ENCODE data around the gene IKZF5. TPM values are rescaled to one million over a fixed set of nuclear protein-coding genes. Genes with fewer than 3 reads are reported as not detected.

The IKZF5 gene
- total and polyA plus RNA-seq, 9 of the 15 experiments (the other 6 are each of a cell fraction or from before 2014, with no cell fraction given) = 3.8 to 19.6 (median 12.4) TPM

DNA sequence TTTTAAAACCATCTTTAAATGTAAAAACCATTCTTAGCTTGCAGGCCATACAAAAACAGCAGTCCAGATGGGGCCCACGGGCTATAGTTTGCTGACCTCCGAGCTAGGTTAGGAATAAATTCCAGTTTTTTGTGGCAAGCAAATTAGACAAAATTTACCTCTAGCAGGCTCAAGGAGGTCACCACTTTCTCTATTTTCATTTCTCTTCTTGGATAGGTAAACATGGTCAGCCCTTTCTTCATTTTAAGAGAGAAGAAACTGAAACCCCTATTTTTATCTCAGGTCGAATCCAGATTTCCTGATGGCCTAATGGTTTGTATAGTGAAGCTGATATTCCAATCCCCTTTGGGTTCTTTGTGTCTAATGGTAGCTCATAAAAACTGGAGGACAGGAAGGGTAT is 10.7 kb downstream of the IKZF5 start:
- ChIA-PET CTCF (ENCODE audit: low intra/inter-chr PET ratio) (no interaction called here), POLR2A (interaction anchor here (0.9 to 1.0 kb wide), 2 partner anchors 10 to 15 kb away, joined by 5 to 6 read pairs; no protein-coding TSS in a partner anchor)
- Histone ChIP-seq H2AFZ (ENCODE audit: low read depth, low read length) (no peak overlapping the region), H3K4me2 (ENCODE audit: insufficient read depth, low read length) (no peak overlapping the region), H3K4me1 (replicated peaks in 1 of 2; ENCODE audit: control insufficient read depth in 2 of 2, insufficient read depth in 2 of 2, low read length in 2 of 2) (peaks cover 0 to 3% of the 10 kb centered on the region in 2 experiments; a peak in 2 of 5 replicates), H3K4me3 (no peak overlapping the region), H3K79me2 (ENCODE audit: control insufficient read depth, insufficient read depth, low read length) (peaks cover 33% of the 10 kb centered on the region), H3K36me3 (ENCODE audit: control insufficient read depth, insufficient read depth, low read length) (peaks cover 52% of the 10 kb centered on the region), H3K27ac (ENCODE audit: extremely low read depth, low read depth, low read length) (no peak overlapping the region), H3K9me1 (ENCODE audit: control insufficient read depth, insufficient read depth, low read length) (no peaks in the 10 kb centered on the region), H3K9me3 (replicated peaks; ENCODE audit: control insufficient read depth, insufficient read depth, low read depth, low read length) (no peaks in the 10 kb centered on the region), H3K27me3 (ENCODE audit: control insufficient read depth in 2 of 2, insufficient read depth in 2 of 2, low read length in 2 of 2) (no peaks in the 10 kb centered on the region), H4K20me1 (replicated peaks; ENCODE audit: control insufficient read depth, insufficient read depth, low read length) (no peaks in the 10 kb centered on the region), H3K9ac (ENCODE audit: insufficient read depth in 1 of 2, low read depth in 2 of 2, low read length in 2 of 2) (no peak overlapping the region)
- TF ChIP-seq HDAC1 (IDR thresholded peaks at IDR 0.05) = no peak
- TF ChIP-seq ZNF77 (CRISPR knock-in tag; IDR thresholded peaks at IDR 0.05) = no peak
- TF ChIP-seq PYGO2 (tag; IDR thresholded peaks at IDR 0.05) = no peak
- TF ChIP-seq TAL1 (IDR thresholded peaks at IDR 0.05) = no peak
- TF ChIP-seq ILK (tag; IDR thresholded peaks at IDR 0.05; ENCODE audit: borderline replicate concordance, low read depth) = no peak
- TF ChIP-seq, protein P1, sequence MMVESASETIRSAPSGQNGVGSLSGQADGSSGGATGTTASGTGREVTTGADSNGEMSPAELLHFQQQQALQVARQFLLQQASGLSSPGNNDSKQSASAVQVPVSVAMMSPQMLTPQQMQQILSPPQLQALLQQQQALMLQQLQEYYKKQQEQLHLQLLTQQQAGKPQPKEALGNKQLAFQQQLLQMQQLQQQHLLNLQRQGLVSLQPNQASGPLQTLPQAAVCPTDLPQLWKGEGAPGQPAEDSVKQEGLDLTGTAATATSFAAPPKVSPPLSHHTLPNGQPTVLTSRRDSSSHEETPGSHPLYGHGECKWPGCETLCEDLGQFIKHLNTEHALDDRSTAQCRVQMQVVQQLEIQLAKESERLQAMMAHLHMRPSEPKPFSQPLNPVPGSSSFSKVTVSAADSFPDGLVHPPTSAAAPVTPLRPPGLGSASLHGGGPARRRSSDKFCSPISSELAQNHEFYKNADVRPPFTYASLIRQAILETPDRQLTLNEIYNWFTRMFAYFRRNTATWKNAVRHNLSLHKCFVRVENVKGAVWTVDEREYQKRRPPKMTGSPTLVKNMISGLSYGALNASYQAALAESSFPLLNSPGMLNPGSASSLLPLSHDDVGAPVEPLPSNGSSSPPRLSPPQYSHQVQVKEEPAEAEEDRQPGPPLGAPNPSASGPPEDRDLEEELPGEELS (CRISPR knock-in tag; IDR thresholded peaks at IDR 0.05; ENCODE audit: borderline replicate concordance) = no peak
- no peak for TF ChIP-seq ZNF695 (CRISPR knock-in tag; IDR thresholded peaks at IDR 0.05)
- TF ChIP-seq ZNF232 (CRISPR knock-in tag; IDR thresholded peaks at IDR 0.05) = no peak
- no peak for TF ChIP-seq SIX5 (IDR thresholded peaks at IDR 0.05; ENCODE audit: borderline replicate concordance in 1 of 2, insufficient read depth in 1 of 2, low read depth in 1 of 2, low read length in 2 of 2)
- TF ChIP-seq MIER1 (IDR thresholded peaks at IDR 0.05; ENCODE audit: low read depth) = no peak
- no peak for TF ChIP-seq CTBP1 (IDR thresholded peaks at IDR 0.05; ENCODE audit: borderline replicate concordance)
- TF ChIP-seq KDM2B (CRISPR knock-in tag; IDR thresholded peaks at IDR 0.05) = no peak
- no peak for TF ChIP-seq SIRT6 (IDR thresholded peaks at IDR 0.05; ENCODE audit: low read depth, low read length)
- no peak for TF ChIP-seq BMI1 (IDR thresholded peaks at IDR 0.05; ENCODE audit: low read length)
- no peak for TF ChIP-seq PRMT5 (CRISPR knock-in tag; IDR thresholded peaks at IDR 0.05)
- no peak for DNase-seq (ENCODE audit: extremely low read depth in 1 of 4, low spot score in 3 of 4)
- in situ Hi-C loops (cut with MboI) = no loop called here
- FAIRE-seq = no peak
- intact Hi-C loops (cut with micrococcal nuclease) = no loop called here
- ATAC-seq = no peak
- BruUV-seq (replicated peaks) = no TSS peak
- 90% methylated on average over 3 of the region's 3 CpGs for WGBS (ENCODE audit: insufficient coverage, low coverage, missing lambda C conversion rate)

All from K562 (cell line).